AML-193 (cell line): Measurements from ENCODE around the gene AGA.

Experiments
- DNase-seq, 2 experiments: peaks; one replicate each; lab custom pipeline; 2025; lab: John Stamatoyannopoulos, UW

Gene AGA

DNA sequence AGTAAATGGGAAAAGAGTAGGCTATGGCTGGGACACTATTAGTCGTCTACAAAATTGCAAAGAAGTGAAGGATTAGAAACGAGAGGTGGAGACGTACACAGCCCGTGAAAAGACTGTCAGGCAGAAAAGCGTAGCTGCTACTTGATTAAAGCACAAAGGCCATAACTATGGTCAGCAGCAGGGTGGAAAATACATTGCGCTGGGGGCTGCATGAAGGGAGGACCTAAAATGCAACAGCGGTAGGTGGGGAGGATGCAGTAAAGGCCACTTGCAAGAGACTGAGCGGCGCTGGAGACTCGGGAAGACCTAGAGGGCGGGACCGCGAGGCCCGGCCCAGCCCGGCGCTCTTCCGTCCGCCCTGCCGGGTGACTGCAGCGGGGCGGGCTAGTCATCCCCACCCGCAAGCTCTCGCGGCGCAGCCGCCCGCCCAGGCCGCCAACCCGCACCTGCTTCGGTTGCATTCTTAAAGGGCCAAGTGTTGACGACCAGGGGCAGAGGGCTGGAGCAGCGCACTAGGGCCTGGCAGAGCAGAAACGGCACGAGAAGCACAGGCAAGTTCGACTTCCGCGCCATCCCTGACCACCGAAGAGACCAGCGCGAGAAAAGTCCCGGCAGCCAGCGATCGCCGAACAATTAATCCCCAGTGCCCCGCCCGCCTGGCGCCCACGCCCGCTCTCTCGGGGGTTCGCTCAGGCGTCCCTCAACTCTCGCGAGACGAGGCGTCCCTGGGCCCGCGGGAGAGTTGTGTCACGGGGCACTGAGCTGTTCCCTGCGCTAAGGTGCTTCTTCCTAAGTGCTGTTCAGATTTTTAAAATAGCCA lies at the start of gene AGA:
Gene AGA, minus strand, starts transcription at position 635 of the 820 bp plus-strand sequence. Its CDS starts 62 bp downstream, at position 573.
- DNase-seq, result peak; percentile 86 to 92

DNA sequence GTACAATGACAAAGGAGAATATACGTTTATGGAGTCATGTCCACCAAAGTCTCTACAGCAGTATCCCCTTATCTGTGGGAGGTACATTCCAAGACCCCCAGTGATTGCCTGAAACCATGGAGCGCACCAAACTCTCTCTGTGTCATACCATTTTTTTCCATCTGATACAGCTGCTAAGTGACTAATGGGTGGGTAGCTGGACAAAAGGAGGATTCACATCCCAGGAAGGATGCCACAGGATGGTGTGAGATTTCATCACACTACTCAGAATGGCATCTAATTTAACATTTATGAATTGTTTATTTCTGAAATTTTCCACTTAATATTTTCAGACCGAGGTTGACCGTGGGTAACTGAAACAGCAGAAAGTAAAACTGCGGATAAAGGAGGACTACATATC lies 49.8 kb upstream of the AGA start:
- no peak for DNase-seq

DNA sequence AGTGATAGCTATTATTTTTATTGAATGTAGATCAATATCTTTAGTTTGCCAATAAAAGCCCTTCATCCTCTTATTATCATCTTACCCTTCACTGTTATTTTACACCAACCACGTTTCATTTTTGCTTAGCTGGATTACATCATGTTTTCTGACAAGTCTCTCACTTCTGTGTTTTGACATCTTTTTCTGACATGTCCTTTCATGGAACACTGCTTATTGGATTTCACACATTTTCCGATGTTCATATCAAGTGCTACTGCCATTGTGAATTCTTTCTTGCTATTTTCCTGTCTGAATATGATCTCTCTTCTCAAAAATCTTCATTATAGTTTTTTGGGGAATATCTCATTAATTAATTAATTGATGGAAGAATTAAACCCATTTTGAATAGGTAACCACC lies 48.5 kb upstream of the AGA start:
- DNase-seq, result no peak

DNA sequence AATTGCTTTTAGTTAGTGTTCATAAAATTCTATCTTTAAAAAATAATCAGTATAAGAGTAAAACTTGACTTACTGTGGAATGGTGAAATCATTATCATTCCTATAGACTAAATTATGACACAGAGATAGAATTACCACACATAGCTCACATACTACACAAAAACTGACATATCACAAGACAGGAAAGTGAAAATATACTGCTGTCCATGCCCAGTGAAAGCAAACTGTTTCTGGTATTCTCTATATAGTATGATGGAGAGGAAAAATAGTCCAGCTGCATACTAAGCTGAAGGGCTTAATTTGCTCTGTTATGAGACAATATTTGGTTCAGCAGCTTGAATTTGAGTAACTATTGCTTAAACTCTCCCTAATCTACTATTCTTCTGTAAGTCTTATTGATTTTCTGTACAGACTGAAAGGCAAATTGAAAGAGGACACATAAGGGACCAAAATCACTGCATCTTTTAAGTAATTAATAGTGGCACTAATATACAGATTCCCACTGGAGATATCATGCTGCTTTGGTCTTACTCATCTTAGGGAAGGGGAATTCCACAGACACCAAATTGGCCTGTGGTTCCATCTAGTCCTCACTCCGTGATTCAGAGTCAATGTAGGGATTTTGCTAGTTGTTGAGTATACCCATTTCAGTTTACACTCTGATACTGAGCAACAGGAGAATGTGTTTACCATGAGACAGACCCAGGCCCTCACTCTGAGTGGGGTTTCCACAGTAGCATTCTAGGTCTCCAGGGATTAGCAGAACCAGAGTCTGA lies 47.4 kb upstream of the AGA start:
- DNase-seq, result no peak

DNA sequence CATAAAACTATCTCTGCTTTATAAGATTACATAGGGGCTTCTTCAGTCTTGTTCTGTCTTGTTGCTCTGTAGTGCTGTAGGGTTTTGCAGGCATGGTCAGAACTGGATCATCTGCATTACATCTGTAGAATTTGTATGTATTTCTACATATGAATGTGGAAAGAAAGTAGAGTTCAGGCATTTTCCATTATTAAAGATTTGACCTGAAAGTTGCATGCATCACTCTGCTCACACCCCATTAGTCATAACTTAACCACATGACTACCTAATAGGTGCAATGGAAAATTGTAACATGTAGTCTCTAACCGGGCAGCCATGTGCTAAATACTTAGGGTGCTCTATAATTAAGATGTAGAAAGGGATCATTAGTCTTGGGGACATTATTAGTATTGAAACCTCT lies 45.7 kb upstream of the AGA start:
- no peak for DNase-seq

DNA sequence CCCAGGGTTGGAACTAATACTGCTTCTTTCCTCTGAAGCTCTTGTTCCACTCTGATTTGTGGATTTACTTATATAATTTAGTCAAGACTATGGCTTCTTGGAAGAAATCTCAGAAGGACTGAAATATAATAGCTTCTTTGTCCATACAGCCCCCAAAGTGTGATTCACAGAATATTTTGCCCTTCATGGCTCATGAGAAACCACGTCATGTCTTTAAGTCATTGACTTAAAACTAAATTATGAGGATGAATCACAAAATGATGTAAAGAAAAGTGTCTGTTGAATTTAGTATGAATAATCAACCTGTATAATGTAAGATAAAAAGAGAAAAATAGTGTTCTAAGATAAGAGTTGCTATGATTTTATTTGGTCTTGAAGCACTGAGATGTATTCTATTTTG lies 43.3 kb upstream of the AGA start:
- no peak for DNase-seq

DNA sequence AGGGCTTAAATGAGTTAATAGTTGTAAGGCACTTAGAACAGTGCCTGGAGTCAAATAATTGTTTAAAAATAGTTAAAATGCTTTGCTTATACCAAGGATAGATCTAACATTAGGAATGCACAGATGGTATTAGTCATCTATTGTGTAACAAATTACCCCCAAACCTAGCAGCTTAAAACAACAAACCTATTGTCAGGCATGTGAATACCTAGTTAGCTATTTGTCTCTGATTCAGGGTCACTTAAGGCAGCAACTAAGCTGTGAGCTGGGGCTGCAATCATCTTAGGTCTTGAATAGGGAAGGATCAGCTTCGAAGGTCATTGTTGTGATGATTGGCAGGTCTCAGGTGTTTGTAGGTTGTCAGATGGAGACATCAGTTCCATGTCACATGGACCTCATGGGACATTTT lies 42.4 kb upstream of the AGA start:
- DNase-seq, result no peak

DNA sequence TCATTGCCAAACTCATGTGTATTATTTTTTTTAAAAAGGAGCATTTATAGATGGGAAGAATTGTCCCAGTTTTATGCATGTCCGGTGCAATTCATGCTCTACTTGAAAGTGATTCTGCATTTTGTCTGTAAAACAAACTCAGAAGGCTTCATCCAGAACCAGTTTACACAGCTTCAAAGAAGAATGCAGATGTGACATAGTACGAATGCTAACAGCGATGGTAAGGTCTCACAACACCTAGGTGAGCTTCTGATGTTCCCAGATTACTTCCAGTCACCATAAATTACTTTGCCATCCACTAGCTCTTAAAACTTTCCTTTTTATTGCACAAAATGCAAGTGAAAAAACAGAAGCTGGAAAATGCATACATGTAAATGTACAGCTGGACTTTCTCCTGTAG lies 41.5 kb upstream of the AGA start:
- DNase-seq, result no peak

DNA sequence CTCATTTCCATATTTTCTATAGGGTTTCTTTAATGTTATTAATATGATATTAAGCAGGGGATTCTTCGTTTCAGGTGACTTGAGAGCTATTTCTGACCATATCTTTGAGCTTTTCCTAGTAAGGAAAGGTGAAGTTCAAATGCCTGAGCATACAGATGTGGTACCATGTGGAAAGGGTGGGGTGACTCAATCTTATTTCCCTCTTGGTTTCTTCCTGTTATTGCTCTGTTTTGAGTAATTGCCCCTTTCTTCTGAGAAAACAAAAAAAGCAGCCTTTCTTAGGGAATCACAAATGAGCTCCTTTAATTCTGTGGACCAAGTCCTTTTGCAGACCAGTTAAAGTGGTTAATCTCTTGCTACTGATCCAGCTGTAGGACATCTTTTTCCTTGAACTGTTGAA lies 41.0 kb upstream of the AGA start:
- DNase-seq, result peak; percentile 1 to 7

DNA sequence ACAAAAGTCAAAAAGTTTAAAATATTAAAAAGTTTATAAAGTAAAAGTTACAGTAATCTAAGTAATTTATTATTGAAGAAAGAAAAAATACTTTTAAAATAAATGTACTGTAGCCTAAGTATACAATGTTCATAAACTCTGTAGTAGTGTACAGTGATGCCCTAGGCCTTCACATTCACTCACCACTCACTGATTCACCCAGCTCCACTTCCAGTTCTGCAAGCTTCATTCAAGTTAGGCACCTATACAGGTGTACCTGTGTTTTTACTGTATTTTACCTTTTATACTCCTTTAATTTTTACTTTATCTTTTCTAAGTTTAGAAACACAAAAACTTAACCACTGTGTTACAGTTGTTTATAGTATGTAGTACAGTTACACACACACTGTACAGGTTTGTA lies 40.1 kb upstream of the AGA start:
- DNase-seq, result no peak

DNA sequence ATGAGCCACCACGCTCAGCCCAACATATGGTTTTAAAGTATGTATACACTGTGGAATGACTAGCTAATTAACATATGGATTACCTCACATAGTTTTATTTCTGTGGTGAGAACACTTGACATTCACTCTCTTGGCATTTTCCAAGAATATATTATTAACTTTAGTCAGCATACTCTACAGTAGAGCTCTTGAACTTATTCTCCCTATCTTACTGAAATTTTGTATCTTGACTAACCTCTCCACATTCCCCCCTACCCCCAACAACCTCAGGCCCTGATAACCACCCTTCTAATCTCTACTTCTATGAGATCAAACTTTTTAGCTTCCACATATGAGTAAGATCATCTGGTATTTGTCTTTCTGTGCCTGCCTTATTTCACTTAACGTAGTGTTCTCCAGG lies 38.6 kb upstream of the AGA start:
- DNase-seq, result no peak

DNA sequence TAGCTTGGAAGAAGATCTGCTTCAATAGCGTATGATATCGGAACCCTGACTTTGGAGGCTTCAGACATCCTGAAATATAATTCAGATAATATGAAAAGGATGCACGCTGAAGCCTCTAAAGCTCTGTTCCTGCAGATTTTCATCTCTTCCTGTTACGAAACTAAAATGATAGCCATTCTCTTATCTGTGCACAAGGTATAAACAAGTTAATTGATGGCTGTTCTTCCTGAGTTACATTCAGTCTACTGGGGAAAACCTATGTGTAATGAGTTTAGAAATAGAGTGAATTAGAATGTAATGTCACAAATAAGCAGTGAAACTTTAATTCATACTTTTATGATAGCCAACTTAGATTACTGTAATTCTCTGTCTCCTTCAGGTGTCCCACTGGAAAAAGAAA lies 36.8 kb upstream of the AGA start:
- no peak for DNase-seq

DNA sequence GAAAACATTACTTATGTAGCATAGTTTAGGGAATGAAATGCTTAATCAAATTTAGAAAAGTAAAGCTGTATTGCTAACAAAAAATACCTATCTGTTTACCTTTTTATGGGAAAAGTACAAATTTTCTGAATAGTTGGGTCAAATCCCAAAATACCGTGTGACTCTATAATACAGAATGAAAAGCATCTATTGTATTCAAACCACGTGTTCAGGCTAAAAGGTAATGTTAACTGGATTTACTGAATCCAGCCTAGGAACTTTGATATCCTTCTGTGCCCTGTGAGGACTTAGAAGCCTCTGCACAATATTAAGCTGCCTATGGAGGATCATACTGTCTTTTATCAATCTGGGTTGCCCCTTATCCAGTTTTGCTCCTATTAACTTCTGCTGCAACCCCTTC lies 36.3 kb upstream of the AGA start:
- no peak for DNase-seq

DNA sequence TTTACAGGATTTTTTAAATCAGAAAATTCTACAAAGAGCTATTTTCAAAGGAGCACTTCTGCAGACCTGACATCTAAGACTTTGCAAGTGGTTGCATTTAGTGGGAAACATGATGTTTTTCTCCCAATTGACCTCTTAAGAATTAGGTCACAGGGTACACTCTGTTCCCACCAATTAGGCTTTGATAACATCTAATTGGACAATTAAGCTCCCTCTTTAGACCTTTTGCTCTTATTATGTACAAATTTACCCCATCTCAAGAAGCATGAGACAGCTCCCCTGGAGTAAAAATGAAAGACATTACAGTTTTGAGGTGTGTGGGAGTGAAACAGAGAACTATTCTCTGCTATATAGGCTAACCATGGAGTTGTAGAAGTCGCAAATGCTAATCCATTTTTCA lies 31.8 kb upstream of the AGA start:
- DNase-seq, result no peak

DNA sequence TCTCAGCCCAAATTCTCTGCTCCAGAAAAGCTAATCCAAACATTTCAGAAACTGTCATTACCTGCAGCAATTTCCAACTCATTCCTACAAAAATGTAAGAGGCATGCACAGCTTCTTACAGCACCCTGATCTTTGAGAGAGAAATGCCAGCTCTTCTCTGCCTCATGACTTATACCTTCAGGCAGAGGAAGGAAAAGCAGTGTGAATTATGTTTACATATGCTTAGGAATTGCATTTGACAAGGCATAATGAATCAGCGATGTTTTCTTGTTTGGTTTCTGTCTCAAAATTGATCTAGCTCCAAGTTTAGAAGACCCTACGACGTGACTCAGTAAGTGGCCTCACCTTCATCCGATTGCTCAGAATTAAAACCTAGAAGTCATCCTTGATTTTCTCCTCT lies 21.8 kb upstream of the AGA start:
- no peak for DNase-seq

DNA sequence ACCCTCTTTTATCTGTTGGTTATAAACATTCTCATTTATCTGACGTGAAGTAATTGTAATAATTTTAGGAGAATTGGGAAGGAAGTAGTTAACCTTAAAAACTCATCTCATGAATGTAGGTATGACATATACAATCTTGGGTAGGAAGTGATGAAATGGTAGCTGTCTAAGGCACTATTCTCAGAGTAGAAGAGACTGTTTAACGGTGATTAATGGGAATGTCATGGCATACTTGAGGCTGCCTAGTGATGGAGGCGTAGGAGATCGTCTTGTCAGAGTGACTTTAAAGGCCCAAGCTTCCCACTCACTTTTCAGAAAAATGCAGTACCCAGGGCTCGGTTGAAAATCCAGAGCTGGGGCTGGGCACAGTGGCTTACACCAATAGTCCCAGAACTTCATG lies 19.4 kb upstream of the AGA start:
- no peak for DNase-seq

DNA sequence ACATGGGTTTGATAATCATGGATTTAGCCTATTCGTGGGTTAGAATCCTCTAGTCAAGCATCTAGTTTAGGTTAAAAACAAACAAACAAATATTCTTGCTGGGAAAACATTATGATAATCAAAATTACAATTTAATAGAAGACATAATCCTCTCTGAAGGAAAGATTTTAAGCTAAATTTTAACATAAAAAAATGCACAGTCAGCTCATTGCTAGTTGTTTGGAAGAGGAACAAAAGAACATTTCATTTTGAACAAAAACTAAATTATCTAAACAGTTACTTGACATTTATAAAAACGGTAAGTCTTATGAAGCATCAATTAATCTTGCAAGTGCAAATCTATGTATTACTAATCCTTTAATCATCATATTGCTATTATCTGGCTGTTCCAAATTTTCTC lies 18.2 kb upstream of the AGA start:
- no peak for DNase-seq

DNA sequence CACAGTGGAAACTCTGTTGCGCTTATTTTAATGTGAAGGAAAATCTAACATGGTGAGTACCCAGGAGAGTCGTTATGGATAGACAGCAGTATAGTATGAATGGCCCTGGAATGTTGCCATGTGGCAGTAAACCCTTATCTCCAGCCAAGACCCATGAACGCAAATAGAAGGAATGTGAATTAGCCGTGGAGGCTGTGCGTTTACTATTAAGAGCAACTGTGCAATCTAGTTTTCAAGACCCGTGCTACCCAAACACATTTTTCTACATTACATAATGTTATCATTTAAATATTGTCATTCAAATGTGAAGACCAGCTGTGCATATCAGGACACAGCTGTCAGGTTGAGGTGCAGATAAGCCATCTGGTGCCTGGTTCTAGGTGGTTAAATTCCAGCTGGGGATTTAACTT lies 13.3 kb upstream of the AGA start:
- DNase-seq, result no peak

DNA sequence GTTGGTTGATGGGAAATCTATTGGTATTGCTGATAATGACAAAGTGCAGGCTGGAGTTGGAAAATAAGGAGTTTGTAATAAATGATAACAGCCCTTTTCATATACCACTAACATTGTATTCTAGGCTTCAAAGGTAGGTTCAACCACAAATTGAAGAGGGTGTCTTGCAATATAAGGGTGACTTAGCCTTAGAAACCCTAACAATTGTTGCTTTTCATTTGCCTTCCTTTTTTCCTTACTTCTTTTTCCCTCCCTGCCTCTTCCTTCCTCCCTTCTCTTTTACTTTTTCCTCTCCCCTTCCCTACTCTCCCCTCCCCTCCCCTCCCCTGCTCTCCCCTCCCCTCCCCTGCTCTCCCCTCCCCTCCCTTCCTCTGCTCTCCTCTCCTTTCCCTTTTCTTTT lies 10.9 kb upstream of the AGA start:
- no peak for DNase-seq

DNA sequence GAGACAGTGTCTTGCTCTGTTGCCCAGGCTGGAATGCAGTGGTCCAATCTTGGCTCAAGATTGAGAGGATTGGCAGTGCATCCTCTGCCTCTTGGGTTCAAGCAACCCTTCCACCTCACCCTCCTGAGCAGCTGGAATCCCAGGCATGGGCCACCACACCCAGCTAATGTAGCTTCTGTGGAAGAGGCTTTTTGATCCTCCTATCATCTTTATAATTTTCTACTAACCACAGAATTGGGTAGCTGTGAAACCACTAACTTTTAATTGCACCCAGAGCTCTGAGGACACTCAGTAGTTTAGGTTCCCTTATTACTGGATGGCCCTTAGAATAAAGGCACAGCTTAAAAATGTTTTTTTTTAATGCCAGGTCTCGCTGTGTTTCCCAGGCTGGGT lies 8.9 kb upstream of the AGA start:
- no peak for DNase-seq

DNA sequence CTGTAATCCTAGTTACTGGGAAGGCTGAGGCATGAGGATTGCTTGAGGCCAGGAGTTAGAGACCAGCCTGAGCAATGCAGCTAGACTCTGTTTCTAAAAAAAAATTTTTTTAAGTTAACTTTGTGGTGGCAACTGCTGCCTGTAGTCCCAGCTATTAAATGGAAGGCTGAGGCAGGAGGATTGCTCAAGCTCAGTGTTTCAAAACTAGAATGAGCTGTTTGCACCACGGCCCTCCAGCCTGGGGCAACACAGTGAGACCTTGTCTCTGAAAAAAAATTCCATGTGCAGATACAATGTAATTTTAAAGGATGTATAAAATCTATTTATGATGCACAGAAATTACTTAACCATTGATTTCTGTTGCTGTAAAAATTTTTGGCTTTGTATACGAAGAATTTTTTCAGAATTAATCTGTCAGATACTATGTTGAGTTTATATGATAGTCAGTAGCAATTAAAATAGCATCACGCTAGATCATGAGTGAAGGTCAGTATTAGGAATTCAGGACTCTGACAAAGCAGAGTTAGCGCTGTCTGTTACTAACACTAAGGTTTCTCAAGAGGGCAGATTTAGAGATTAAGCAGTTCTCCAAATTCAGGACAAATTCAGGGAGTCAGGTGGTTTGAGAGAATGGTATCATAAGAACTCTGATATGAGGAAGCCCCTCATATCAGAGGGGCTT lies 8.3 kb upstream of the AGA start:
- DNase-seq, result peak; percentile 81 to 90

DNA sequence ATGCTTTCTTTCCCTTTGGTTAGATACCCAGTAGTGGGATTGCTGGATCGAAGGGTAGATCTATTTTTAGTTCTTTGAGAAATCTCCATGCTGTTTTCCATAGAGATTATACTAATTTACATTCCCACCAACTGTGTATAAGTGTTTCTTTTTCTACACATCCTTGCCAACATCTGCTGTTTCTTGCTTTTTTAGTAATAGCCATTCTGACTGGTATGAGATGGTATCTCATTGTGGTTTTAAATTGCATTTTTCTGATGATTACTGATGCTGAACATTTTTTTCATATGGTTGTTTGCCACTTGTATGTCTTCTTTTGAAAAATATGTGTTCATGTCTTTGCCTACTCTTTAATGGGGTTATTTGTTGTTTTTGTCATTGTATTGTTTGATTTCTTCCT lies 6.6 kb upstream of the AGA start:
- DNase-seq, result no peak

DNA sequence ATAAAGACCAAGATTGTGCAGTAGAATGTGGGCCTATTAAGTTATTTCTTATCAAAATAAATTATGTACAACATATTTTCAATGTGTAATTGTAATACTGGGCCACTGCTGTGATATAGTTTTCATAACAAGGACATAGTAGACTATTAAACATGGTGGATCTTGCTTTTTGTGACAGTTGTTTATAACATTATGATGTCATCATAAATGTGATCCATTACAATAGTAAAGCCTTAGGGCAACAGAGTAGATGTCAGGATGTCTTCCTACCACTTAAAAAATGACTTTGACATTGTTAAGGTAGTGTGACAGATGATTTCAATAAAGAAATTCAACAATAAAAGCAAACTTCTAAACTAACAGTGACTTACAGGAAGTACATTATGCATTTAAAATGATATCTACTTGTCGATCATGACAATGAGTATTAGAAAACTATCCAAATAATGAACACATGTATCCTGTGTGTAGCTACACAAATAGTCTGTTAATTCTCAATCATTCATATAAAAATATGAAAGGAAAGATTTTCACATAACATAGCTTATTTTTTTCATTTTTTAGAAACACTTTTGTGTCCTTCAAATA lies 5.3 kb upstream of the AGA start:
- DNase-seq, result no peak
